Measurements from ENCODE around the gene RHOG.
"Not testable (repeated sequence)": the region's sequence is repeated elsewhere in the genome, so short reads cannot be mapped to it uniquely, and the experiment has no call there.

Gene RHOG

GRCh38 chr11:3807909-3808860 lies 32.6 kb downstream of the RHOG start, which contains the start of gene PGAP2:
TSS of gene PGAP2 (plus strand) at chr11:3808560. CDS start at chr11:3811260, 2,700 bp downstream.
- no peak for DNase-seq

- no peak for DNase-seq
Observed at GRCh38 chr11:3803726-3804495, 36.8 kb downstream of the RHOG start.

- no peak for DNase-seq
Observed at GRCh38 chr11:3802011-3802790, 38.6 kb downstream of the RHOG start.

- no peak for DNase-seq
Observed at GRCh38 chr11:3799873-3800272, 40.9 kb downstream of the RHOG start.

GRCh38 chr11:3799143-3799542 lies 41.6 kb downstream of the RHOG start:
- DNase-seq, result no peak

GRCh38 chr11:3797329-3798090 lies 43.2 kb downstream of the RHOG start, which contains the start of gene NUP98:
TSS of gene NUP98 (minus strand) at chr11:3797554. CDS start at chr11:3782117, 15,437 bp downstream.
- DNase-seq, result peak; percentile 94

- no peak for DNase-seq
Observed at GRCh38 chr11:3796801-3797328, 43.9 kb downstream of the RHOG start.

GRCh38 chr11:3796346-3796745 lies 44.4 kb downstream of the RHOG start:
- no peak for DNase-seq

- DNase-seq, result no peak
Observed at GRCh38 chr11:3796002-3796311, 44.8 kb downstream of the RHOG start.

- no peak for DNase-seq
Observed at GRCh38 chr11:3795131-3796001, 45.4 kb downstream of the RHOG start.

GRCh38 chr11:3794387-3794786 lies 46.4 kb downstream of the RHOG start:
- not testable (repeated sequence) for DNase-seq

GRCh38 chr11:3786781-3787428 lies 53.9 kb downstream of the RHOG start:
- no peak for DNase-seq

- DNase-seq, result no peak
Observed at GRCh38 chr11:3783611-3784010, 57.1 kb downstream of the RHOG start.

GRCh38 chr11:3782963-3783362 lies 57.8 kb downstream of the RHOG start:
- DNase-seq, result no peak

- DNase-seq, result peak; percentile 38
Observed at GRCh38 chr11:3781423-3781822, 59.3 kb downstream of the RHOG start.

All from SIG-M5 (cell line).